KOPT-K1 (cell line): ENCODE data around the gene ZFP64.
"Not testable (repeated sequence)": the region's sequence is repeated elsewhere in the genome, so short reads cannot be mapped to it uniquely, and the experiment has no call there.

Experiments used
- H3K27ac ChIP-seq: fragments of 200-600 bp; sonication (generic); 2 replicates; pipeline ENCODE4 v1.5.1; 2016; ENCODE audit warnings: antibody characterized with exemption, mild to moderate bottlenecking, low read depth, low read length; ENCODE audit not compliant: poor library complexity, severe bottlenecking
- H3K36me3 ChIP-seq: fragments of 200-600 bp; sonication (generic); 2 replicates; pipeline ENCODE4 v1.5.1; 2017; ENCODE audit warnings: antibody characterized with exemption, mild to moderate bottlenecking, low read length, moderate library complexity; ENCODE audit not compliant: insufficient read depth
- H3K9me3 ChIP-seq: fragments of 200-600 bp; sonication (generic); 2 replicates; pipeline ENCODE4 v1.5.1; 2017; ENCODE audit warnings: antibody characterized with exemption, low read length, mild to moderate bottlenecking; ENCODE audit not compliant: insufficient read depth, poor library complexity, severe bottlenecking

The ZFP64 gene

DNA sequence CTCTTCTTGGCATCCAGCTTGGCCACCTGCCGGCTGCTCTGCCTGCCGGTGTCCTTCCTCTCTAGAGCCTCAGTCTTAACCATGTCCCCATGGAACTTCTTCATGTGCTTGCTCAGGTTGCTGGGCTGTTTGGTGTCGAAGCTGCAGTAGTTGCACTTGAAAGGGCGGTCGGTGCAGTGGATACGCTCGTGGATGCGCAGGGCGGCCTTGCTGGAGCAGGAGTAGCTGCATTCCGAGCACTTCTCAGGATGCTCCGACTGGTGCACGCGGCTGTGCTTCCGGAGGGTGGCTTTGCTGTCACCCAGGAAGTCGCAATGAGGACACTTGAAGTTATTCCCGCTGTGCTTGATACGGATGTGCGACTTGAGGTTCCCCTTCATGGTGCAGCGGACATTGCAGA lies 38.7 kb downstream of the ZFP64 start:
- peaks cover 37% of the 10 kb centered on the region; the same call in 1 of the 2 replicates for H3K36me3 ChIP-seq
- no peak overlapping the region for H3K27ac ChIP-seq
- H3K9me3 ChIP-seq: peaks cover 9% of the 10 kb centered on the region

DNA sequence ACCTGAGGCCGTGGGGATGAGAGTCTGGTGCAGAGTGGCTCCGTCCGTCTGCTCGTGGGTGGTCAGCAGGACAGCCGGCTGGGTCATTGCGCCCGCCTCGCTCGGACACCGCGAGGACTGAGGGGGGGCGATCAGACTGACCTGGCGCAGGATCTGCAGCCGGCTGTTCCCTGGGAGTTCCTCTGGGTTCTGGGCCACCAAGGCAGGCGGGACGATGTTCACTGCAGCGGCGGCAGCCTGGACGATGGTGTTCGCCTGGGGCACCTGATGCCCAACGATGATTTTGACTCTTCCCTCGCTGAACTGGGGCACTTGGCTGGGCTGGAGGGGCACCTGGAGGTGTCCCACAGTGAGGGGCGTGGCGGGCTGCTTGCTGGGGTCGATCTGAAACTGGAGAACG lies 39.2 kb downstream of the ZFP64 start:
- H3K27ac ChIP-seq: no peak overlapping the region
- peaks cover 5% of the 10 kb centered on the region for H3K9me3 ChIP-seq
- H3K36me3 ChIP-seq: peaks cover 35% of the 10 kb centered on the region; the same call in 1 of the 2 replicates

DNA sequence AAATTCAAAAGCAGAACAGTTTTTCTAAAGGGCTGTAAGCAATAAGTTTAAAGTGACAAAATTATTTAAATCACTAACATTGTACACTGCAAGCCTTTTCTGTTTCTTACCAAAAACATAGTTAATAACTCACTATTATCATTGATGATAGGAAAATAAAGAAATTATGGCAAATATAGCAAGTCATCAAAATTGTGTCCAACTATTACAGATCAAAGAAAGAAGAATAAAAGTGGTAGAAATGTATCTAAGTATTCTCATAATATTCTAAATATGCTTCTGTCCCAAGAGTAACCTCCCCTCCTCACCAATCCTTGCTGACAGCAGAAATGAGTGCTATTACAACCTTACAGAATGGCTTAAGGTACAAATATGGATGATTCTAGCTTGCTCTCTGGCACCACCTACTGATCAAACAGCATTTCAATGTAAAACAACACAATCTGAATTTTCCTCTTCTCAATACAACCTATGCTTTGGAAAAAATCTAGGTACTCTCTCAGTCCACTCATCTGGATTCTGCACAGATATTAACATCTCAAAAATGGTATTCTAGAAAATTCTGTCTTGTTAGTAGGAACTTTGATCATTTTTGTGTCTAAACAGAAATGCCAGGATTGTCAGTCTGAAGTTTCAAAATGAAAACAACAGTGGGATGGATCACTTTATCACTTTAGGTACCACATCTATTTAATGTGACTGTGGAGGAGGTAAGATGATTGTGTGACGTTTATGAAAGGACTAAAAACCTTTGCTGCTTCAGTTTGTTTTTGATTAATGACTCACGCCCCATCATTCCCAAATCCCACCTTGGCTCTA lies 40.9 kb downstream of the ZFP64 start:
- Histone ChIP-seq H3K9me3 (no peaks in the 10 kb centered on the region), H3K36me3 (peaks cover 19% of the 10 kb centered on the region; the same call in 1 of the 2 replicates), H3K27ac (no peak overlapping the region)

DNA sequence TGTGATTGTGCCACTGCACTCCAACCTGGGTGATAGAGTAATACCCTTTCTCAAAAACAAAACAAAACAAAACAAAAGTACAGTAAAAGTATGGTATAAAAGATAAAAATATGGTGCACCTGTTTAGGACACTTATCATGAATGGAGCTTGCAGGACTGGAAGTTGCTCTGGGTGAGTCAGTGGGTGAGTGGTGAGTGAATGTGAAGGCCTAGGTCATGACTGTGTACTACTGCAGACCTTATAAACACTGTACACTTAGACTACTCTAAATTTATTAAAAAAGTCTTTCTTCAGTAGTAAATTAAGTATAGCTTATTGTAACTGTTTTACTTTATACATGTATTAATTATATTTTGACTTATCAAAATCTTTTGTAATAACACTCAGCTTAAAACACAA lies 46.0 kb downstream of the ZFP64 start:
- H3K27ac ChIP-seq: no peak overlapping the region
- peaks cover 4% of the 10 kb centered on the region for H3K9me3 ChIP-seq
- H3K36me3 ChIP-seq: no peaks in the 10 kb centered on the region

DNA sequence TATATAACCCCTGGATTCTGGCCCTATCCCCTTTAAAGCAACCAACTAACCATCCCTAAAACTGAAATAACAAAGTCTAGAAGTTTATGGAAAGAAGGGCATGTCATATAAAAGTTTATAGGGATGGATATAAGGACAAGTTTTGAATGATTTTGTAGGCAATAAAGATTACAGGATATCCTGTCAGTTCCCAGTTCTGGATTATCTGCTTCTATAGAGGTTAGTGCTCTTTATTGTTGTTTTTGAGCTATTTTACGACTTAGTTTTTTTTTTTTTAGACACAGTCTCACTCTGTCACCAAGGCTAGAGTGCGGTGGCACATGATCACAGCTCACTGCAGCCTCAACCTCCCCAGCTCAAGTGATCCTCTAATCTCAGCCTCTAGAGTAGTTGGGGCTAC lies 48.3 kb downstream of the ZFP64 start:
- no peak overlapping the region for H3K27ac ChIP-seq
- peaks cover 8% of the 10 kb centered on the region for H3K9me3 ChIP-seq
- H3K36me3 ChIP-seq: no peaks in the 10 kb centered on the region

DNA sequence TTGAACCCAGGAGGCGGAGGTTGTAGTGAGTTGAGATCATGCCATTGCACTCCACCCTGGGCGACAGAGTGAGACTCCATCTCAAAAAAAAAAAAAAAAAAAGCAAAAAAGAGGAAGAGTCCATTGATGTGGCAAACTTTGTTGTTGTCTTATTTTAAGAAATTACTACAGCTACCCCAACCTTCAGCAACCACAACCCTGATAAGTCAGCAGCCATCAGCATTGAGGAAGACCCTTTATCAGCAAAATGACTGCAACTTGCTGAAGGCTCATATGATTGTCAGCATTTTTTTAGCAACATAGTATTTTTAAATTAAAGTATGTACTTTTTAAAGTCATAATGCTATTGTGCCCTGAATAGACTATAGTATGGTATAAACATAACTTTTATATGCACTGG lies 48.8 kb downstream of the ZFP64 start:
- no peak overlapping the region for H3K27ac ChIP-seq
- peaks cover 8% of the 10 kb centered on the region for H3K9me3 ChIP-seq
- no peaks in the 10 kb centered on the region for H3K36me3 ChIP-seq

DNA sequence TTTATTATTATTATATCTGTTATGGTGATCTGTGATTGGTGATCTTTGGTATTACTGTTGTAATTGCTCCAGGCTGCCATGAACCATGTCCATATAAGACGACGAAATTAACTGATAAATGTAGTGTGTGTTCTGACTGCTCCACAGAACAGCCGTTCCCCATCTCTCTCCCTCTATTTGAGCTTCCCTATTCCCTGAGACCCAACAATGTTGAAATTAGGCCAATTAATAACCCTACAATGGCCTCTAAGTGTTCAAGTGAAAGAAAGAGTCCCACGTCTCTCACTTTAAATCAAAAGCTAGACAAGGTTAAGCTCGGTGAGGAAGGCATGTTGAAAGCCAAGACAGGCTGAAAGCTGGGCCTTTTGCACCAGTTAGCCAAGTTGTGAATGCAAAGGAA lies 51.6 kb downstream of the ZFP64 start:
- Histone ChIP-seq H3K9me3 (peaks cover 8% of the 10 kb centered on the region), H3K36me3 (no peaks in the 10 kb centered on the region), H3K27ac (no peak overlapping the region)

DNA sequence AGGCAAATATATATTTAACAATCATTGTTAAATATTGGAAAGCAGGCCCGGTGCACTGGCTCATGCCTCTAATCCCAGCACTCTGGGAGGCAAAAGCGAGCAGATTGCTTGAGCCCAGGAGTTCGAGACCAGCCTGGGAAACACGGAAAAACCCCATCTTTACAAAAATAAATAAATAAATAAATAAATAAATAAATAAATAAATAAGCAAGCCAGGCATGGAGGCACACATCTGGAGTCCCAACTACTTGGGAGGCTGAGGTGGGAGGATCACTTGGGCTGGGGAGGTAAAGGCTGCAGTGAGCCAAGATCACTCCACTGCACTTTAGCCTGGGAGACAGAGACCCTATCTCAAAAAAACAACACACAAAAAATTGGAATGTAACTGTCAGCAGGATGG lies 53.7 kb downstream of the ZFP64 start:
- Histone ChIP-seq H3K36me3 (no peaks in the 10 kb centered on the region), H3K27ac (no peak overlapping the region), H3K9me3 (peaks cover 8% of the 10 kb centered on the region)

DNA sequence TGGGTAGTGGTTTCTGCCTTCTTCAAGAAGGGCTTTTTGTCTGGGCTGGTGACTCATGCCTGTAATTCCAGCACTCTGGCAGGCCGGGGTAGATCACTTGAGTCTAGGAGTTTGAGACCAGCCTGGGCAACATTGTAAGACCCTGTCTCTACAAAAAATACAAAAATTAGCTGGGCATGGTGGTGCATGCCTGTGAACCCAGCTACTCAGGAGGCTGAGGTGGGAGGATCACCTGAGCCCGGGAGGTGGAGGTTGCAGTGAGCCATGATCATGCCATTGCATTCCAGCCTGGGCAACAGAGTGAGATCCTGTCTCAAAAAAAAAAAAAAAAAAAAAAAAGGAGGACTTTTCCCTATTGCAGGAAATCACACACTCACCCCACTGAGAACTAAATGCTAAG lies 57.9 kb downstream of the ZFP64 start:
- H3K36me3 ChIP-seq, H3K27ac ChIP-seq, H3K9me3 ChIP-seq: not testable (repeated sequence)

DNA sequence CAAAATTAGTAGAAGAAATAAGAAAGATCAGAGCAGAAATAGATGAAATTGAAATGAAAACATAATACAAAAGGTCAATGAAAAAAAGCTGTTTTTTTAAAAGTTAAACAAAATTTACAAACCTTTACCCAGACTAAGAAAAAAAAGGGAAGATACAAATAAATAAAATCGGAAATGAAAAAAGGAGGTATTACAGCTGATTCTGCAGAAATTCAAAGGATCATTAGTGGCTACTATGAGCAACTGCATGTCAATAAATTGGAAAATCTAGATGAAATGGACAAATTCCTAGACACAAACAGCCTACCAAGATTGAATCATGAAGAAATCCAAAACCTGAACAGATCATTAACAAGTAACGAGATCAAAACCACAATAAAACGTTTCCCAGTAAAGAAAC lies 59.2 kb downstream of the ZFP64 start:
- no peaks in the 10 kb centered on the region for H3K9me3 ChIP-seq

DNA sequence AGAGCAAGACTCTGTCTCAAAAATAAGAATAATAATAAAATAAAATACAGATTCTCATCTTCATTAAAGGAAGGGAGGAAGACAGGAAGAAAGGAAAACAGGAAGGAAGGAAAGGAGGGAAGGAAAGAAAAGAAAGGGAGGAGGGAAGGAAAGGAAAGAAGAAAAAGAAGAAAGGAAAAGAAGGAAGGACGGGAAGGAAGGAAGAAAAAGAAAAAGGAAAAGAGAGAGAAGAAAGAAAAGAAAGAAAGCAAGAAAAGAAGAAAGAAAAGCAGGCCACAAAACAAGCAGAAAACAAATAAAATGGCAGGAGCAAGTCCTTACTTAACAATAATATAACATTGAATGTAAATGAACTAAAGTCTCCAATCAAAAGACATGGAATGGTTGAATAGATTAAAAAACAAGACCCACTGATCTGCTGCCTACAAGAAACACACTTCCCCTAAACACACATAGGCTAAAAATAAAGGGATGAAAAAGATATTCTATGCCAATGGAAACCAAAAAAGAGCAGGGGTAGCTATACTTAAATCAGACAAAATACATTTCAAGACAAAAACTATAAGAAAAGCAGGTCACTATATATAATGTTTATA lies 60.4 kb downstream of the ZFP64 start:
- Histone ChIP-seq H3K36me3 (no peaks in the 10 kb centered on the region), H3K27ac (no peak overlapping the region), H3K9me3 (no peaks in the 10 kb centered on the region)

More for the DNA sequence above, 59.2 kb downstream of the ZFP64 start:
- H3K27ac ChIP-seq: no peak overlapping the region
- H3K36me3 ChIP-seq: no peaks in the 10 kb centered on the region

DNA sequence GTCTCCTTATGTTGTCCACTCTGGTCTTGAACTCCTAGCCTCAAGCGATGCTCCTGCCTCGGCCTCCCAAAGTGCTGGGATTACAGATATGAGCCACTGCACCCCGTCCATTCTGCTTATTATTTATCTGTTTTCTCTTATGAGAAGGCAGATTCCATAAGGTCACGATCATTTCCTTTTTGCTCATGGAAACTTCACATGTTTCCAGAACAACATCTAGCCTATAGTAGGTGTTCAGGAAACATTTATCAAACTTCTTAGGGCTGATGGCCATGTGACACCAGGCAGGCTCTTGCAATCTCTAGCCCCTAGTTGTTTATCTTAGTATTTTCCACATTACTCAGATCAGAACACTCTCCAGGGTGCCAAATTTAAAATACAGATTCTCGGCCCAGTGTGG lies 61.2 kb downstream of the ZFP64 start:
- H3K27ac ChIP-seq: no peak overlapping the region
- H3K36me3 ChIP-seq: no peaks in the 10 kb centered on the region
- H3K9me3 ChIP-seq: no peaks in the 10 kb centered on the region

DNA sequence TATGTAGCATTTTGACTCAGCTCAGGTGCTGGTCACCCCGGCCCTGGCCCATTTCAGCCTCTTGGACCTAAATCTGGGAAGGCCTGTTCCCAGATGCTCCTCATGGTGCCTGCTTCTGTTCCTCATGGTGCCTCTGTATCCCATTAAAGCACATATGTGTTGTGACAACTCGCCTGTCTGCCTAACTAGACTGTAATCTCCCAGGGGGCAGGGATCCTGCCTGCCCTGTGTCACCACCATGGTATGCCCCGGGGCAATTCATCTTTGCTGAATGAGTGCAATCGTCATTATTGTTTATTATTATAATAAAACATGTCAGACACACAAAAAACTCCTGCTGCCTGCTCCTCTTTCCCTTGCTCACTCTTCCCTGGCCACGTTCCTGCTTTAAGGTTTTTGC lies 62.0 kb downstream of the ZFP64 start:
- Histone ChIP-seq H3K27ac (no peak overlapping the region), H3K36me3 (no peaks in the 10 kb centered on the region), H3K9me3 (no peaks in the 10 kb centered on the region)

DNA sequence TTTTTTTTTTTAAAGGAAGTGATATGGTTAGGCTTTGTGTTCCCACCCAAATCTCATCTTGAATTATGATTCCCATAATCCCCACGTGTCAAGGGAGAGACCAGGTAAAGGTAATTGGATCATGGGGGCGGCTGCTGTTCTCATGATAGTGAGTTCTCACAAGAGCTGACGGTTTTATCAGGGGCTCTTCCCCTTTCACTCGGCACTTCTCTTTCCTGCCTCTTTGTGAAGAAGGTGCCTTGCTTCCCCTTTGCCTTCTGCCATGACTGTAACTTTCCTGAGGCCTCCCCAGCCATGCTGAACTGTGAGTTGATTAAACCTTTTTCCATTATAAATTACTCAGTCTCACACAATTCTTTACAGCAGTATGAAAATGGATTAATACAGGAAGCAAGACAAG lies 64.3 kb downstream of the ZFP64 start:
- Histone ChIP-seq H3K36me3 (no peaks in the 10 kb centered on the region), H3K27ac (no peak overlapping the region), H3K9me3 (no peaks in the 10 kb centered on the region)

DNA sequence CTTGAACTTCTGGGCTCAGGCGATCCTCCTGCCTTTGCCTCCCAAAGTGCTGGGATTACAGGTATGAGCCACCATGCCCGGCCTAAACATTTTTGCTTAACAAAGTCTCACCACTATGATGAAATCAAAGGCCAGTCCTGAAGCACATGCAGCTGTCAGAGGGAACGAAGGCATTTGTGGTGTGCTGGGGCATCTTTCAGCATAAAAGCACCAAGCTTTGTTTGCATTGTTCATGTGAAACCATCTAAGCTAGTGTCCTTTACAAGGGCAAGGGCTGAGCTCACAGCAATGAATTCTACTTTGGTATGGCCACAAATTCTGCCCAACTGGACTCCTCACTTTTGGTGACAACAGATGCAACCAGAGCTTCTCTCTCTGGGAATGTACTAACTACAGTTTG lies 66.8 kb downstream of the ZFP64 start:
- Histone ChIP-seq H3K27ac (no peak overlapping the region), H3K36me3 (no peaks in the 10 kb centered on the region)

DNA sequence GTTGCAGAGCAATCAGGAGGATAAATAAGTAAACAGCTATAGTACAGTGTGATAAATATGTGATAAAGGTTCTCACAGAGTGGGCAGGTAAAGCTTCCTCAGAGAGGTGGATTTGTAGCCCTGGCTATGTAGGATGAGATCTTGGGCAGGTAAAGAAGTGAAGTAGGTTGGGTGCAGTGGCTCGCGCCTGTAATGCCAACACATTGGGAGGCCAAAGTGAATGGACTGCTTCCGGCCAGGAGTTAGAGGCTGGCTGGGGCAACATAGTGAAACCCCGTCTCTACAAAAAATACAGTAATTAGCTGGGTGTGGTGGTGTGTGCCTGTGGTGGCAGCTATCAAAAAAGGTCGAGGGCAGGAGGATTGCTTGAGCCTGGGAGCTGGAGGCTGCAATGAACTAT lies 72.9 kb downstream of the ZFP64 start:
- Histone ChIP-seq H3K27ac (no peak overlapping the region), H3K36me3 (no peaks in the 10 kb centered on the region), H3K9me3 (no peaks in the 10 kb centered on the region)

More for the DNA sequence above, 66.8 kb downstream of the ZFP64 start:
- no peaks in the 10 kb centered on the region for H3K9me3 ChIP-seq
